SK-N-SH (cell line): Measurements from ENCODE around the gene COL4A2.

Source experiments
- CTCF ChIP-seq: fragments of 200-600 bp; sonication (generic); IDR thresholded peaks from 2 replicates; pipeline ENCODE4 v1.6.1; 2017; ENCODE audit warnings: antibody characterized with exemption, mild to moderate bottlenecking, moderate library complexity
- POLR2AphosphoS5 ChIP-seq: IDR thresholded peaks from 2 replicates; pipeline ENCODE4 v1.6.1; 2012; ENCODE audit warnings: low read depth, low read length
- TCF12 ChIP-seq: IDR thresholded peaks from 2 replicates; pipeline ENCODE4 v1.4.0; 2012

GRCh38 chr13:110268576-110269185, 38.4 kb upstream of the COL4A2 start:
- TF ChIP-seq POLR2AphosphoS5, result no peak
- TF ChIP-seq CTCF, result no peak
- no peak for TF ChIP-seq TCF12
